DMS 273 (cell line): ENCODE data around the gene ZNF609.

Source experiments
- DNase-seq: peaks from one replicate; lab custom pipeline; 2025; ENCODE audit not compliant: unreplicated experiment; lab: John Stamatoyannopoulos, UW

ZNF609 gene

GRCh38 chr15:64501396-64501715, 41.0 kb downstream of the ZNF609 start:
- DNase-seq = peak; percentile 91

GRCh38 chr15:64502151-64502550, 41.8 kb downstream of the ZNF609 start:
- no peak for DNase-seq

- DNase-seq = no peak
Observed at GRCh38 chr15:64502551-64502950, 42.2 kb downstream of the ZNF609 start.

- peak; percentile 10 for DNase-seq
Observed at GRCh38 chr15:64503197-64503596, 42.8 kb downstream of the ZNF609 start.

GRCh38 chr15:64503640-64504039, 43.3 kb downstream of the ZNF609 start:
- DNase-seq = no peak

GRCh38 chr15:64507293-64507802, 47.0 kb downstream of the ZNF609 start:
- peak; percentile 18 for DNase-seq

GRCh38 chr15:64507845-64508244, 47.5 kb downstream of the ZNF609 start:
- DNase-seq = no peak

GRCh38 chr15:64513823-64514222, 53.4 kb downstream of the ZNF609 start:
- DNase-seq = no peak

- no peak for DNase-seq
Observed at GRCh38 chr15:64515196-64515595, 54.8 kb downstream of the ZNF609 start.

GRCh38 chr15:64515825-64516224, 55.4 kb downstream of the ZNF609 start:
- no peak for DNase-seq

GRCh38 chr15:64519897-64520296, 59.5 kb downstream of the ZNF609 start:
- DNase-seq = no peak

- DNase-seq = peak; percentile 28
Observed at GRCh38 chr15:64521201-64521600, 60.8 kb downstream of the ZNF609 start.

GRCh38 chr15:64521726-64522164, 61.4 kb downstream of the ZNF609 start:
- DNase-seq = peak; percentile 81

- no peak for DNase-seq
Observed at GRCh38 chr15:64522226-64522823, 61.9 kb downstream of the ZNF609 start.

- DNase-seq = no peak
Observed at GRCh38 chr15:64523240-64523639, 62.9 kb downstream of the ZNF609 start.

- DNase-seq = no peak
Observed at GRCh38 chr15:64524778-64525177, 64.4 kb downstream of the ZNF609 start.

GRCh38 chr15:64525828-64526530, 65.6 kb downstream of the ZNF609 start:
- no peak for DNase-seq

GRCh38 chr15:64527263-64527984, 67.0 kb downstream of the ZNF609 start:
- DNase-seq = no peak

GRCh38 chr15:64528871-64529270, 68.5 kb downstream of the ZNF609 start:
- no peak for DNase-seq

GRCh38 chr15:64530472-64530871, 70.1 kb downstream of the ZNF609 start:
- DNase-seq = no peak

GRCh38 chr15:64530918-64531317, 70.5 kb downstream of the ZNF609 start:
- DNase-seq = no peak
